ENCODE results near the gene OTUD3.

The OTUD3 gene

DNA sequence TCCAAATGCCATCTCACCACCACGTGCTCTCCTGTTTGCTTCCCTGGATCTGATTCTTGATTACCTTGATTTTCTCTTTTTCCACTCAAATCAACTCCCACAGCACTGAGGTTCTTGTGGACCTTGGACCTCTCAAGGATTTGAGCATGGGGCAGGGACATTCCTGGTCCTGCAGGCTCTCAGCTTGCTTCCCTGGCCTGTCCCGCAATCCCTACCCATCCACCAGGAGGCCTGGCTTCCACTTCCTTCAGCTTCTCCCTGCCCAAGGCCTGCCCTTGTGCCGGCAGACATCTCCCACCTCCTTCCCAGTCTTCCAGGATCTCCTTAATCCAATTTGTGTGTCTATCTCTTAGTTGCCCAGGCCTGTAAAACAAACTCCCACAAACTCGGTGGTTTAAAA, 75.6 kb downstream of the OTUD3 start:
- DNase-seq: no peak

DNA sequence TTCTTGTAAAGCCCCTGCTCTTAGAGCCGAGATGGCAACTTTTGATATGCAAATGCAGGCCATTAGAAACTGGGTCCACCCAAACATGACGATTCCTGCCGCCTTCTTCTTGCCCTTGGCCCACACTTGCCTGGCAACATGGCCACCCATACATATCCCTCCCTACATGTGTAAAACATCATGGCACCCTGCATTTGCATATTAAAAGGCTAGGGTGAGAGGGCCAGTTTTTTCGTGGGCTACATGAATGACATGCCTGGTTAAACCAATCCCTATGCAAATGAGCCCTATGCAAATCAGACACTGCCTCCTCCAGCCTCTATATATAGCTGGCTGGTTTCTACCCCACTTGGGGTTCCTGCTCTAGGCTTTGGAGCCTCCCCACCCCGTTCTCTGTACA, 78.4 kb downstream of the OTUD3 start:
- no peak for DNase-seq

Measured in NCI-H748 treated with DMSO at 0.1 percent for 48 hours (cell line).